Prostate gland (tissue), 2 donors: ENCODE measurements around the gene SIDT2.
"Not testable (repeated sequence)": the region's sequence is repeated elsewhere in the genome, so short reads cannot be mapped to it uniquely, and the experiment has no call there.

Experiments used
- CTCF ChIP-seq, 4 experiments: fragments of 200-600 bp in 2 of 4; fragments of 450-650 bp in 2 of 4; sonication (generic) in 2 of 4; IDR thresholded peaks; 1 replicate in 3 of 4; 2 replicates in 1 of 4; pipeline ENCODE4 v1.5.1; 2016 to 2019; ENCODE audit warnings: antibody characterized with exemption in 4 of 4, mild to moderate bottlenecking in 2 of 4, moderate library complexity in 2 of 4
- POLR2A ChIP-seq: fragments of 450-650 bp; IDR thresholded peaks from one replicate; pipeline ENCODE4 v1.6.1; 2016; ENCODE audit warnings: antibody characterized with exemption, mild to moderate bottlenecking
- POLR2AphosphoS5 ChIP-seq: sonication (generic); formaldehyde crosslinking; IDR thresholded peaks from one replicate; pipeline ENCODE4 v1.6.1; 2017; ENCODE audit warnings: antibody characterized with exemption

DNA sequence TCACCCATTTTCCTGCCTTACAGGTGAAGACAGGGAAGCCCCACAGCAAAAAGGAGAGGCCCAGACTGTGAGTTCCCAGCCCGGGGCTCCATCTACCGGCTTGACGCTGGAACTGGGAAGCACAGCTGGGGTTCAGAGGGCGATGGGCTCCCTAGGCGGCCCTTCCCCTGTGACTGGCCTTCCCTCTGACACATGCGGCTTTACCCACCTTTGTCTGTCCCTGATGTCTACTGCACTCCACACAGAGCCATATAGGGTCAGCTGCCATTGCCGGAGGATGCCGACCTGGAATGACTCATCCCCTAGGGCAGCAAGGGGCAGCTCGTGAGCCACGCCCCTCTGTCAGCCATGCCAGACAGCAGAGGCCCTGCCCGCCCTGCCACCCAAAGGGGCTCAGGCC is 28.3 kb downstream of the SIDT2 start:
- not testable (repeated sequence) for TF ChIP-seq CTCF (IDR thresholded peaks at IDR 0.05); POLR2A; POLR2AphosphoS5
